SU-DHL-6 (cell line): ENCODE results near the gene DCDC2.

Experiments used
- H2AFZ ChIP-seq: fragments of 200-600 bp; sonication (generic); 2 replicates; pipeline ENCODE4 v1.6.1; 2014; ENCODE audit warnings: low read depth, mild to moderate bottlenecking, moderate library complexity, mixed read lengths, antibody characterized with exemption, low read length; ENCODE audit not compliant: severe bottlenecking
- H3F3A ChIP-seq: fragments of 200-600 bp; shearing (Covaris generic); 2 replicates; pipeline ENCODE4 v1.6.0; 2016; ENCODE audit warnings: antibody characterized with exemption, mild to moderate bottlenecking; ENCODE audit not compliant: insufficient read depth
- H3K27ac ChIP-seq: fragments of 200-600 bp; sonication (generic); 2 replicates; pipeline ENCODE4 v1.5.1; 2016; ENCODE audit warnings: low read depth, mild to moderate bottlenecking, low read length, moderate library complexity, mixed read lengths
- H3K27me3 ChIP-seq: fragments of 200-600 bp; sonication (generic), shearing (Covaris generic); 2 replicates; pipeline ENCODE4 v1.6.0; 2014; ENCODE audit warnings: mild to moderate bottlenecking, low read length
- H3K36me3 ChIP-seq: fragments of 200-600 bp; sonication (generic); 2 replicates; pipeline ENCODE4 v1.6.1; 2014; ENCODE audit warnings: mild to moderate bottlenecking, low read length, mixed read lengths
- H3K4me2 ChIP-seq: fragments of 300-600, 200-600 bp; shearing (Covaris generic), sonication (generic); 2 replicates; pipeline ENCODE4 v1.6.0; 2014; ENCODE audit warnings: low read length, low read depth, mild to moderate bottlenecking; ENCODE audit not compliant: poor library complexity, severe bottlenecking
- H3K4me3 ChIP-seq: fragments of 200-600 bp; sonication (generic); 2 replicates; pipeline ENCODE4 v1.5.1; 2014; ENCODE audit warnings: antibody characterized with exemption, low read length, mild to moderate bottlenecking, mixed read lengths; ENCODE audit not compliant: insufficient read depth, poor library complexity, severe bottlenecking
- H3K79me2 ChIP-seq: fragments of 200-600 bp; sonication (generic); 2 replicates; pipeline ENCODE4 v1.6.1; 2014; ENCODE audit warnings: mild to moderate bottlenecking, low read length, moderate library complexity; ENCODE audit not compliant: insufficient read depth
- H3K9ac ChIP-seq: fragments of 200-600 bp; sonication (generic); 2 replicates; pipeline ENCODE4 v1.7.0; 2014; ENCODE audit warnings: mild to moderate bottlenecking, low read length
- H3K9me2 ChIP-seq: fragments of 200-600 bp; sonication (generic); replicated peaks from 2 replicates; pipeline ENCODE4 v1.6.1; 2014; ENCODE audit warnings: low read length; ENCODE audit not compliant: insufficient read depth
- H3K9me3 ChIP-seq: fragments of 200-600 bp; sonication (generic); 2 replicates; pipeline ENCODE4 v1.6.1; 2014; ENCODE audit warnings: low read length, mixed read lengths; ENCODE audit not compliant: insufficient read depth
- H4K20me1 ChIP-seq: fragments of 200-600 bp; sonication (generic); 2 replicates; pipeline ENCODE4 v1.6.1; 2014; ENCODE audit warnings: low read depth, mild to moderate bottlenecking, antibody characterized with exemption, low read length, moderate library complexity, mixed read lengths
- EZH2phosphoT487 ChIP-seq: fragments of 200-600 bp; sonication (generic), shearing (Covaris generic); conservative IDR thresholded peaks from 2 replicates; pipeline ENCODE4 v1.6.1; 2018; ENCODE audit warnings: mild to moderate bottlenecking, antibody characterized with exemption, low read length, moderate library complexity, mixed read lengths
- TF ChIP-seq, protein P1 (sequence below): fragments of 200-600 bp; sonication (generic); IDR thresholded peaks from one replicate; pipeline ENCODE4 v1.5.1; 2017; ENCODE audit warnings: antibody characterized with exemption, mild to moderate bottlenecking, low read length, moderate library complexity; ENCODE audit not compliant: insufficient read depth, poor library complexity, severe bottlenecking

Gene DCDC2

DNA sequence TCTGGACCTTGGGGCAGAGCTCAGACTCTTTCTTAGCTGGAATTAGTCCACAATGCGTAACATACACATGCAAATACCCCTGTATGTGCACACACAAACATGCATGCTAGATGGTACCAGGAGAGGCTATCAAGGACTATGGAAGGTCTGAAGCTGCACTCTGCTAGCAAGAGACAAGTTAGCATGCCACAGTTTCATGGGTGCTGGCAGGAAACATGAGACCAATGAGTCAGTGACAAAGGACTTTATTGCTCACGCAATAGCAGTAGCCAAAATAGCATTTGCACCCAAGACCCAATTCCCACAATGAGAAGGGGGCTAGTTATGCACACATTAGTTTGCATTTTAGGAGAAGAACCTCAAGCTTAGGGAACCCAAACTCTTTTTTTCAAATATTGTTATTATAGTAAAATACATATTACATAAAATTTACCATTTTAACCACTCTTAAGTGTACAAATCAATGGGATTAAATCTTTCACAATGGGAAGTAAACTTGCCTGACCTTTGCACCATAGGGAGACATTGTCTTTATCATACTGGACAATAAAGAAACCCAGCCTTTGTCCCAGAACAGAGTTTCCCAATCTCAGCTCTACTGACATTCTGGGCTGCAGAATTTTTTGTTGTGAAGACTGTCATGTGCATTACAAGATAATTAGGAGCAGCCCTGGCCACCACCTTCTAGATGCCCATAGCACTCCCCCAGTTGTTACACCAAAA, 162.7 kb downstream of the DCDC2 start:
- Histone ChIP-seq H4K20me1 (no peaks in the 10 kb centered on the region), H3K9ac (no peak overlapping the region), H3K9me3 (no peaks in the 10 kb centered on the region), H3K4me2 (no peak overlapping the region), H3K27me3 (no peaks in the 10 kb centered on the region), H2AFZ (no peak overlapping the region), H3K9me2 (no peaks in the 10 kb centered on the region), H3F3A (no peaks in the 10 kb centered on the region), H3K36me3 (no peaks in the 10 kb centered on the region), H3K4me3 (no peak overlapping the region), H3K27ac (no peak overlapping the region), H3K79me2 (no peaks in the 10 kb centered on the region)
- no peak for TF ChIP-seq EZH2phosphoT487
- TF ChIP-seq, protein P1, sequence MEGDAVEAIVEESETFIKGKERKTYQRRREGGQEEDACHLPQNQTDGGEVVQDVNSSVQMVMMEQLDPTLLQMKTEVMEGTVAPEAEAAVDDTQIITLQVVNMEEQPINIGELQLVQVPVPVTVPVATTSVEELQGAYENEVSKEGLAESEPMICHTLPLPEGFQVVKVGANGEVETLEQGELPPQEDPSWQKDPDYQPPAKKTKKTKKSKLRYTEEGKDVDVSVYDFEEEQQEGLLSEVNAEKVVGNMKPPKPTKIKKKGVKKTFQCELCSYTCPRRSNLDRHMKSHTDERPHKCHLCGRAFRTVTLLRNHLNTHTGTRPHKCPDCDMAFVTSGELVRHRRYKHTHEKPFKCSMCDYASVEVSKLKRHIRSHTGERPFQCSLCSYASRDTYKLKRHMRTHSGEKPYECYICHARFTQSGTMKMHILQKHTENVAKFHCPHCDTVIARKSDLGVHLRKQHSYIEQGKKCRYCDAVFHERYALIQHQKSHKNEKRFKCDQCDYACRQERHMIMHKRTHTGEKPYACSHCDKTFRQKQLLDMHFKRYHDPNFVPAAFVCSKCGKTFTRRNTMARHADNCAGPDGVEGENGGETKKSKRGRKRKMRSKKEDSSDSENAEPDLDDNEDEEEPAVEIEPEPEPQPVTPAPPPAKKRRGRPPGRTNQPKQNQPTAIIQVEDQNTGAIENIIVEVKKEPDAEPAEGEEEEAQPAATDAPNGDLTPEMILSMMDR, result no peak

DNA sequence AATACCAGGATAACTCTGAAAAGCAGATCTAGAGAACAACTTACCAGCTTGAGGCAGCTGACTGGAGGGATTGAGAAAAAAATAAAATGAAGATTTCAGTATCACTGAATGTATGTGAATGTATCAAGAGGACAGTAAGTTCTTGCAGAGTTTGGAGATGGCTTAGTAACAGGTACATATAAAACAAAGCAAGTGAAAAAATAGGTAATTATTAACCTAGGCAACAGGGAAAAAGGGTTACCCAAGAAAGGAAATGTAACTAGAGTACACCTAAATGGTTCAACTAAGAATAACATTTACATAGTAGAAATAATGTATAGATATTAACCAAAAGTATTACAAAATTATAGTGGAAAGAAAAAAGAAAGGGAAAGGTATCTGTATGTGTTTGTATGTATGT, 164.5 kb downstream of the DCDC2 start:
- Histone ChIP-seq H3K9ac (no peak overlapping the region), H3K79me2 (no peaks in the 10 kb centered on the region), H4K20me1 (no peaks in the 10 kb centered on the region), H3K36me3 (no peaks in the 10 kb centered on the region), H3K27ac (no peak overlapping the region), H3K27me3 (no peaks in the 10 kb centered on the region), H3K4me3 (no peak overlapping the region), H3K9me3 (no peaks in the 10 kb centered on the region), H3K4me2 (no peak overlapping the region), H3F3A (no peaks in the 10 kb centered on the region), H3K9me2 (no peaks in the 10 kb centered on the region), H2AFZ (no peak overlapping the region)
- TF ChIP-seq, protein P1, result no peak
- no peak for TF ChIP-seq EZH2phosphoT487

DNA sequence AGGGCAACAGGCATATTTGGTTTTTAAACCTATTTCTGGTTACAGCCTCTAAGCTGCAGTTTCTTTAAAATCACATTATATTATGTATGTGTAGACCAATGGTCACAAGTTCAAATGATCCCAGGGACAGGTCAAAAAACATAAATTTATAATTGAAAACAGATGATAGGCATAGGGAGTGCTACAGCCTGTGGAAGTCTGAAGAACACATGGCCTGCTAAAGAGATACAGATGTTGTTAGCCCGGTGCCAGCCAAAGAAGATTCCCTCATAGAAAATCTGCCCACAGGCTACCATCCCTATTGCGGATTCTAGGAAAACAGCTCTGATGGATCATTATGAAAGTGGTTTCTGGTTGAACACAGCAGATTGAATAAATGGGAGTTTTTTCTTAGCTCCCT, 166.5 kb downstream of the DCDC2 start:
- Histone ChIP-seq H3K27ac (no peak overlapping the region), H3K27me3 (no peaks in the 10 kb centered on the region), H3K9ac (no peak overlapping the region), H3K9me3 (no peaks in the 10 kb centered on the region), H3K4me3 (no peak overlapping the region), H3K4me2 (no peak overlapping the region), H2AFZ (no peak overlapping the region), H3K36me3 (no peaks in the 10 kb centered on the region), H4K20me1 (no peaks in the 10 kb centered on the region), H3F3A (no peaks in the 10 kb centered on the region), H3K9me2 (no peaks in the 10 kb centered on the region), H3K79me2 (no peaks in the 10 kb centered on the region)
- TF ChIP-seq, protein P1, result no peak
- no peak for TF ChIP-seq EZH2phosphoT487
